Mesenchymal stem cell (in vitro differentiated cells and primary cell): ENCODE data around the gene HBG2.

ENCODE experiments used
- DNase-seq: peaks from one replicate; pipeline ENCODE4 v3.0.0-alpha.2; 2013
- H2AFZ ChIP-seq: one replicate; pipeline ENCODE4 v1.6.1; 2013; ENCODE audit warnings: low read depth, mild to moderate bottlenecking, control low read depth, inconsistent platforms, low read length, moderate library complexity
- H2AK5ac ChIP-seq: 2 replicates; pipeline ENCODE4 v1.6.1; 2013; ENCODE audit warnings: low read length, moderate library complexity, mild to moderate bottlenecking, inconsistent platforms; ENCODE audit not compliant: severe bottlenecking
- H2BK120ac ChIP-seq: one replicate; pipeline ENCODE4 v1.6.1; 2013; ENCODE audit warnings: low read depth, mild to moderate bottlenecking, inconsistent platforms, low read length, moderate library complexity
- H2BK12ac ChIP-seq, 2 experiments: one replicate each; pipeline ENCODE4 v1.6.1; 2013; ENCODE audit warnings: inconsistent platforms in 2 of 2, low read length in 2 of 2, mild to moderate bottlenecking in 2 of 2, moderate library complexity in 2 of 2, control low read depth in 1 of 2
- H2BK15ac ChIP-seq: one replicate; pipeline ENCODE4 v1.6.1; 2013; ENCODE audit warnings: mild to moderate bottlenecking, low read depth, inconsistent platforms; ENCODE audit not compliant: poor library complexity, severe bottlenecking
- H2BK5ac ChIP-seq: 2 replicates; pipeline ENCODE4 v1.6.1; 2013; ENCODE audit warnings: low read depth, mild to moderate bottlenecking, low read length, control low read depth, inconsistent platforms; ENCODE audit not compliant: poor library complexity, severe bottlenecking
- H3K14ac ChIP-seq, 2 experiments: one replicate each; pipeline ENCODE4 v1.6.1; 2013; ENCODE audit warnings: inconsistent platforms in 2 of 2, low read length in 2 of 2, control low read depth in 1 of 2, mild to moderate bottlenecking in 1 of 2, moderate library complexity in 1 of 2
- H3K18ac ChIP-seq, 2 experiments: one replicate each; pipeline ENCODE4 v1.6.1; 2013; ENCODE audit warnings: inconsistent platforms in 2 of 2, low read length in 2 of 2, control low read depth in 1 of 2, low read depth in 1 of 2, mild to moderate bottlenecking in 1 of 2
- H3K23ac ChIP-seq, 2 experiments: one replicate each; pipeline ENCODE4 v1.6.1; 2013; ENCODE audit warnings: inconsistent platforms in 2 of 2, low read length in 2 of 2, mild to moderate bottlenecking in 2 of 2, moderate library complexity in 2 of 2, control low read depth in 1 of 2
- H3K27ac ChIP-seq: 2 replicates; pipeline ENCODE4 v1.5.1; 2013; ENCODE audit warnings: mild to moderate bottlenecking, moderate library complexity, low read length, control low read depth, inconsistent platforms; ENCODE audit not compliant: poor library complexity, severe bottlenecking
- H3K27me3 ChIP-seq, 2 experiments: 2 replicates each; pipeline versions ENCODE4 v1.6.1 to v1.7.0; 2013; ENCODE audit warnings: low read length in 2 of 2, mild to moderate bottlenecking in 2 of 2, moderate library complexity in 2 of 2, control low read depth in 1 of 2, inconsistent platforms in 1 of 2; ENCODE audit not compliant: control insufficient read depth in 1 of 2, insufficient read depth in 1 of 2
- H3K36me3 ChIP-seq, 2 experiments: 2 replicates each; pipeline versions ENCODE4 v1.6.1 to v1.7.0; 2013; ENCODE audit warnings: low read length in 2 of 2, control low read depth in 1 of 2, inconsistent platforms in 1 of 2, low read depth in 1 of 2, mild to moderate bottlenecking in 1 of 2; ENCODE audit not compliant: insufficient read depth in 2 of 2, control insufficient read depth in 1 of 2
- H3K4ac ChIP-seq, 2 experiments: one replicate each; pipeline ENCODE4 v1.6.1; 2013; ENCODE audit warnings: inconsistent platforms in 2 of 2, low read length in 2 of 2, mild to moderate bottlenecking in 2 of 2, moderate library complexity in 2 of 2, control low read depth in 1 of 2, low read depth in 1 of 2
- H3K4me1 ChIP-seq: 2 replicates; pipeline ENCODE4 v1.6.1; 2013; ENCODE audit warnings: low read depth, low read length, control low read depth; ENCODE audit not compliant: control insufficient read depth, insufficient read depth
- H3K4me2 ChIP-seq: 2 replicates; pipeline ENCODE4 v1.6.1; 2013; ENCODE audit warnings: low read length, mild to moderate bottlenecking, inconsistent platforms; ENCODE audit not compliant: poor library complexity, severe bottlenecking
- H3K4me3 ChIP-seq, 2 experiments: 2 replicates each; pipeline versions ENCODE4 v1.5.1 to v1.7.0; 2013; ENCODE audit warnings: low read length in 2 of 2, mild to moderate bottlenecking in 2 of 2, control low read depth in 1 of 2, low read depth in 1 of 2; ENCODE audit not compliant: insufficient read depth in 1 of 2
- H3K79me1 ChIP-seq: replicated peaks from 2 replicates; pipeline ENCODE4 v1.6.1; 2013; ENCODE audit warnings: mild to moderate bottlenecking, control low read depth, low read length, inconsistent platforms; ENCODE audit not compliant: poor library complexity, severe bottlenecking
- H3K9ac ChIP-seq: 2 replicates; pipeline ENCODE4 v1.7.0; 2013; ENCODE audit warnings: mild to moderate bottlenecking, low read length, moderate library complexity
- H3K9me3 ChIP-seq: 2 replicates; pipeline ENCODE4 v1.7.0; 2013; ENCODE audit warnings: mild to moderate bottlenecking, low read length; ENCODE audit not compliant: control insufficient read depth
- H4K8ac ChIP-seq: one replicate; pipeline ENCODE4 v1.6.1; 2013; ENCODE audit warnings: inconsistent platforms, mild to moderate bottlenecking, low read length, moderate library complexity
- H4K91ac ChIP-seq: one replicate; pipeline ENCODE4 v1.6.1; 2013; ENCODE audit warnings: mild to moderate bottlenecking, low read length, inconsistent platforms
- WGBS: methylation state at CpG from one replicate; pipeline ENCODE4 v1.1.7; 2013; ENCODE audit warnings: mixed read lengths; 5-methylcytosine and 5-hydroxymethylcytosine counted together

Gene HBG2

GRCh38 chr11:5239046-5239445, 15.5 kb downstream of the HBG2 start:
- no peak overlapping the region for H3K18ac ChIP-seq
- no peak overlapping the region for H2BK12ac ChIP-seq
- no peaks in the 10 kb centered on the region for H3K36me3 ChIP-seq
- H3K27ac ChIP-seq = no peak overlapping the region
- H2AFZ ChIP-seq = no peak overlapping the region
- H4K8ac ChIP-seq = no peak overlapping the region
- no peaks in the 10 kb centered on the region for H3K27me3 ChIP-seq
- H3K4ac ChIP-seq = no peak overlapping the region
- H2BK120ac ChIP-seq = no peak overlapping the region
- H3K9ac ChIP-seq = no peak overlapping the region
- peaks cover 2% of the 10 kb centered on the region for H3K4me1 ChIP-seq
- no peak overlapping the region for H2AK5ac ChIP-seq
- H2BK15ac ChIP-seq = no peak overlapping the region
- no peak for DNase-seq
- H3K4me3 ChIP-seq = no peak overlapping the region
- H3K14ac ChIP-seq = no peak overlapping the region
- H2BK5ac ChIP-seq = no peak overlapping the region
- no peaks in the 10 kb centered on the region for H3K9me3 ChIP-seq
- no peaks in the 10 kb centered on the region for H3K79me1 ChIP-seq
- H3K4me2 ChIP-seq = no peak overlapping the region
- no peak overlapping the region for H3K23ac ChIP-seq
- H4K91ac ChIP-seq = no peak overlapping the region

- DNase-seq = no peak
- no peak overlapping the region for H2BK120ac ChIP-seq
- no peaks in the 10 kb centered on the region for H3K79me1 ChIP-seq
- no peak overlapping the region for H3K4ac ChIP-seq
- H3K4me2 ChIP-seq = no peak overlapping the region
- no peaks in the 10 kb centered on the region for H3K27me3 ChIP-seq
- 77% methylated on average over 2 of the region's 2 CpGs for WGBS
- H3K4me3 ChIP-seq = no peak overlapping the region
- no peak overlapping the region for H3K27ac ChIP-seq
- no peak overlapping the region for H3K18ac ChIP-seq
- peaks cover 2% of the 10 kb centered on the region for H3K4me1 ChIP-seq
- H3K23ac ChIP-seq = no peak overlapping the region
- no peak overlapping the region for H2BK15ac ChIP-seq
- H3K9ac ChIP-seq = no peak overlapping the region
- no peak overlapping the region for H2AFZ ChIP-seq
- no peak overlapping the region for H4K91ac ChIP-seq
- H3K9me3 ChIP-seq = no peaks in the 10 kb centered on the region
- H3K36me3 ChIP-seq = no peaks in the 10 kb centered on the region
- no peak overlapping the region for H2BK5ac ChIP-seq
- no peak overlapping the region for H2BK12ac ChIP-seq
- H2AK5ac ChIP-seq = no peak overlapping the region
- H3K14ac ChIP-seq = no peak overlapping the region
- no peak overlapping the region for H4K8ac ChIP-seq
These were observed 16.1 kb downstream of the HBG2 start for GRCh38 chr11:5238486-5238885.

GRCh38 chr11:5237420-5237819, 17.2 kb downstream of the HBG2 start:
- H3K9ac ChIP-seq = no peak overlapping the region
- H2BK12ac ChIP-seq = no peak overlapping the region
- no peak overlapping the region for H3K14ac ChIP-seq
- DNase-seq = no peak
- H3K27ac ChIP-seq = no peak overlapping the region
- H3K4me1 ChIP-seq = peaks cover 2% of the 10 kb centered on the region
- H3K36me3 ChIP-seq = no peaks in the 10 kb centered on the region
- H4K8ac ChIP-seq = no peak overlapping the region
- no peak overlapping the region for H2BK120ac ChIP-seq
- H3K23ac ChIP-seq = no peak overlapping the region
- no peaks in the 10 kb centered on the region for H3K9me3 ChIP-seq
- H2AFZ ChIP-seq = no peak overlapping the region
- H3K4ac ChIP-seq = no peak overlapping the region
- H3K27me3 ChIP-seq = no peaks in the 10 kb centered on the region
- no peak overlapping the region for H3K4me3 ChIP-seq
- no peak overlapping the region for H4K91ac ChIP-seq
- H2BK5ac ChIP-seq = no peak overlapping the region
- no peak overlapping the region for H3K18ac ChIP-seq
- H2AK5ac ChIP-seq = no peak overlapping the region
- over 99% methylated on average over 2 of the region's 2 CpGs for WGBS
- no peak overlapping the region for H2BK15ac ChIP-seq
- no peaks in the 10 kb centered on the region for H3K79me1 ChIP-seq
- H3K4me2 ChIP-seq = no peak overlapping the region

- DNase-seq = no peak
- no peak overlapping the region for H3K14ac ChIP-seq
- WGBS = 95% methylated on average over 3 of the region's 5 CpGs
- H3K4me2 ChIP-seq = no peak overlapping the region
- no peak overlapping the region for H3K9ac ChIP-seq
- H3K23ac ChIP-seq = no peak overlapping the region
- H3K27me3 ChIP-seq = no peaks in the 10 kb centered on the region
- H3K18ac ChIP-seq = no peak overlapping the region
- H2BK12ac ChIP-seq = no peak overlapping the region
- H2BK120ac ChIP-seq = no peak overlapping the region
- H2BK15ac ChIP-seq = no peak overlapping the region
- no peak overlapping the region for H3K27ac ChIP-seq
- no peaks in the 10 kb centered on the region for H3K79me1 ChIP-seq
- no peaks in the 10 kb centered on the region for H3K36me3 ChIP-seq
- no peaks in the 10 kb centered on the region for H3K9me3 ChIP-seq
- H4K8ac ChIP-seq = no peak overlapping the region
- H3K4ac ChIP-seq = no peak overlapping the region
- no peak overlapping the region for H2AK5ac ChIP-seq
- no peak overlapping the region for H4K91ac ChIP-seq
- no peak overlapping the region for H2BK5ac ChIP-seq
- no peak overlapping the region for H2AFZ ChIP-seq
- H3K4me1 ChIP-seq = peaks cover 2% of the 10 kb centered on the region
- H3K4me3 ChIP-seq = no peak overlapping the region
These were observed 19.1 kb downstream of the HBG2 start for GRCh38 chr11:5235364-5236095.
